Upper lobe of right lung (tissue), 1 donor: Measurements from ENCODE around the gene EDAR. TPM values are rescaled to one million over a fixed set of nuclear protein-coding genes. Genes with fewer than 3 reads are reported as not detected.
A peak's percentile ranks its signal among the peaks of the same experiment; 100 is the strongest.

ENCODE experiments used
- ATAC-seq: fragments of 200-7000 bp; cut with Tn5 transposase; one replicate; pipeline ENCODE4 v1.9.1; 2020; ENCODE audit warnings: mild to moderate bottlenecking, moderate library complexity
- DNase-seq: peaks from one replicate; pipeline ENCODE4 v3.0.0-alpha.2; 2020
- H3K27ac ChIP-seq: fragments of 200-600 bp; one replicate; pipeline ENCODE4 v1.8.0; 2022
- H3K27me3 ChIP-seq: fragments of 200-600 bp; one replicate; pipeline ENCODE4 v1.8.0; 2022; ENCODE audit warnings: mild to moderate bottlenecking
- H3K36me3 ChIP-seq: fragments of 200-600 bp; one replicate; pipeline ENCODE4 v1.8.0; 2022
- H3K4me1 ChIP-seq: fragments of 200-600 bp; one replicate; pipeline ENCODE4 v1.8.0; 2022
- H3K4me3 ChIP-seq: fragments of 200-600 bp; one replicate; pipeline ENCODE4 v1.8.0; 2022; ENCODE audit warnings: mild to moderate bottlenecking
- H3K9me3 ChIP-seq: fragments of 200-600 bp; one replicate; pipeline ENCODE4 v1.8.0; 2022
- intact Hi-C: fragments of 100-400 bp; cut with DNase I; formaldehyde crosslinking; loops from one replicate; pipeline ENCODE4 v1.11.0; 2022
- total RNA-seq: library from RNA; stranded (reverse); fragmentation: NEBNext Ultra II Directional; extraction: Animal tissue kit (Norgen Biotek cat#: 25700); gene quantifications from one replicate; pipeline ENCODE4 v1.2.1, GENCODE V29; 2021
- TF ChIP-seq, protein P1 (sequence below): fragments of 200-600 bp; IDR thresholded peaks from one replicate; pipeline ENCODE4 v1.8.0; 2022; ENCODE audit warnings: antibody characterized with exemption
- donor health status: DM: no; HTN: yes; CAD: no; lungs with severe emphysema.

Gene EDAR
- total RNA-seq, 1 donor from 2014 or later: 0.20 TPM

GRCh38 chr2:108911807-108912628 is 77.0 kb downstream of the EDAR start:
- ATAC-seq (no peak), DNase-seq (peak; percentile 43)
- TF ChIP-seq, protein P1, sequence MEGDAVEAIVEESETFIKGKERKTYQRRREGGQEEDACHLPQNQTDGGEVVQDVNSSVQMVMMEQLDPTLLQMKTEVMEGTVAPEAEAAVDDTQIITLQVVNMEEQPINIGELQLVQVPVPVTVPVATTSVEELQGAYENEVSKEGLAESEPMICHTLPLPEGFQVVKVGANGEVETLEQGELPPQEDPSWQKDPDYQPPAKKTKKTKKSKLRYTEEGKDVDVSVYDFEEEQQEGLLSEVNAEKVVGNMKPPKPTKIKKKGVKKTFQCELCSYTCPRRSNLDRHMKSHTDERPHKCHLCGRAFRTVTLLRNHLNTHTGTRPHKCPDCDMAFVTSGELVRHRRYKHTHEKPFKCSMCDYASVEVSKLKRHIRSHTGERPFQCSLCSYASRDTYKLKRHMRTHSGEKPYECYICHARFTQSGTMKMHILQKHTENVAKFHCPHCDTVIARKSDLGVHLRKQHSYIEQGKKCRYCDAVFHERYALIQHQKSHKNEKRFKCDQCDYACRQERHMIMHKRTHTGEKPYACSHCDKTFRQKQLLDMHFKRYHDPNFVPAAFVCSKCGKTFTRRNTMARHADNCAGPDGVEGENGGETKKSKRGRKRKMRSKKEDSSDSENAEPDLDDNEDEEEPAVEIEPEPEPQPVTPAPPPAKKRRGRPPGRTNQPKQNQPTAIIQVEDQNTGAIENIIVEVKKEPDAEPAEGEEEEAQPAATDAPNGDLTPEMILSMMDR: no peak
- H3K27me3 ChIP-seq: no peaks in the 10 kb centered on the region
- H3K9me3 ChIP-seq: no peaks in the 10 kb centered on the region
- intact Hi-C loops: no loop called here
- H3K36me3 ChIP-seq: no peaks in the 10 kb centered on the region
- H3K4me1 ChIP-seq: no peaks in the 10 kb centered on the region
- H3K4me3 ChIP-seq: no peak overlapping the region
- no peak overlapping the region for H3K27ac ChIP-seq

DNA sequence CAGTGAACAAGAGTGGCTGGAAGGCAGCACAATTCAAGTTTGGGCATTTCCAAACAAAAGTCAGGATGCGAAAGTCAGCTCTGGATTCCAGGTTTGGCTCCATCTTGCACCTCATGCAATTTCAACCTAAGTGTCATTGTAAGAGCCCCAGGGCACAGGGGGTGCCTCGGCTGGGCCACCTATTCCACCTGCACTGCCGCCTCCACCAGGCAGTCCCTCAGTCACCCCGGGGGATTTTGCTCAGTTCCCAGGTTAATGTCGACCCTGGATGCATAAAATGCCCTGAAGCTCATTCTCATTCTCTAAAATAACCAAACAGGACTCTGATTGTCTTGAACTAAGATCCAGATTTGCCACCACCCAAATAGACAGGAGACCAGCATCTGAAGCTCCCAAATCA is 77.6 kb downstream of the EDAR start:
- Histone ChIP-seq H3K4me1 (no peaks in the 10 kb centered on the region), H3K9me3 (no peaks in the 10 kb centered on the region), H3K36me3 (no peaks in the 10 kb centered on the region), H3K27ac (no peak overlapping the region), H3K4me3 (no peak overlapping the region), H3K27me3 (no peaks in the 10 kb centered on the region)
- TF ChIP-seq, protein P1: no peak
- ATAC-seq (no peak), DNase-seq (no peak)
- intact Hi-C loops: no loop called here

DNA sequence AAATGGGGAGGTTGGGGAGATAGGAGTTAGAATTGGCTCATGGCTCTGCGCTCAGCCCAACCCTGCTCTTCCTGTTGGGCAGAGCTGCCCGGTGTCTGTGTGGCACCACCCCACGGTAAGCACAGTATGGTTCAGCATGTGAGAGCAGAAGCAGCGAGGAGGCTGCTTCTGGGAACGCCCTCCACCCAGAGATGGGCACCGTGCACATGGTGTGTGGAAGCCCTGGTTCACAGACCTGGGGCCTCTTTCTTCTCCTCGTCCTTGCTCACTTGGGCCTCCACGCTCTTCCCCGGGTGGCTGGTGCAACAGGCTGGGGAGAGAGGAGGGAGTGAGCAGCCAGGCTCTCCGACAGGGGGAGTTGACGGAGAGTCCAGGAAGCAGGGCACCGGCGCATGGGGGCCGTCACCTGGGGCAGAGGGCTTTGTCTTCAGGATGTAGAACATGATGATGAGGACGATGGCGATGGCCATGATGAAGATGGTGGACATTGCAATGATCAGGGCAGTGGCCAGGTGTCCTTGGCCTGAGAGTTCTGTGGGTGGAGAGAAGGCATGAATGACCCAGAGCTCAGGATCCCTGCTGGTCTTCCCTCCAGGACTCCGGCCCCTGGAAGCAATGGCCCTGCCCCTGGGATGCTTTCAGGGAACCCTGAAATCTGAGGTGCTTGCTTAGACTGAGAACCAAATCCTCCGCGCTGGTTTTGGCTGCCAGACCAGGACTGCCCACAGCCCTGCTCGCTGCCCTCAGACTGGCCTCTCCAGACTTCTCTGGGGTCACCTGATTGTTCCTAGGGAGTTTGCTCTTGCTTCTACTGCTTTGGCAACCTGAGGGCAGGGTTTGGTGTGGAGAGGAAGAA is 78.3 kb downstream of the EDAR start:
- H3K27ac ChIP-seq: no peak overlapping the region
- no peaks in the 10 kb centered on the region for H3K9me3 ChIP-seq
- DNase-seq (peak; percentile 46), ATAC-seq (no peak)
- intact Hi-C loops: no loop called here
- no peak overlapping the region for H3K4me3 ChIP-seq
- H3K4me1 ChIP-seq: no peaks in the 10 kb centered on the region
- no peaks in the 10 kb centered on the region for H3K27me3 ChIP-seq
- no peaks in the 10 kb centered on the region for H3K36me3 ChIP-seq
- TF ChIP-seq, protein P1: no peak

GRCh38 chr2:108910011-108910431 is 79.0 kb downstream of the EDAR start:
- TF ChIP-seq, protein P1: no peak
- H3K4me1 ChIP-seq: no peaks in the 10 kb centered on the region
- ATAC-seq: no peak
- H3K27me3 ChIP-seq: no peaks in the 10 kb centered on the region
- no peak overlapping the region for H3K27ac ChIP-seq
- no peak overlapping the region for H3K4me3 ChIP-seq
- intact Hi-C loops: no loop called here
- no peaks in the 10 kb centered on the region for H3K9me3 ChIP-seq
- no peaks in the 10 kb centered on the region for H3K36me3 ChIP-seq
- DNase-seq: peak; percentile 35

GRCh38 chr2:108909275-108909823 is 79.7 kb downstream of the EDAR start:
- intact Hi-C loops: no loop called here
- Histone ChIP-seq H3K36me3 (no peaks in the 10 kb centered on the region), H3K27ac (no peak overlapping the region), H3K27me3 (no peaks in the 10 kb centered on the region), H3K4me3 (no peak overlapping the region), H3K9me3 (no peaks in the 10 kb centered on the region), H3K4me1 (no peaks in the 10 kb centered on the region)
- ATAC-seq (no peak), DNase-seq (peak; percentile 38)
- TF ChIP-seq, protein P1: no peak
